Mesodermal cell (in vitro differentiated cells): ENCODE measurements around the gene SND1.

ENCODE experiments used
- H3K27ac ChIP-seq: 2 replicates; pipeline ENCODE4 v1.7.0; 2013; ENCODE audit warnings: mild to moderate bottlenecking, low read depth, low read length, moderate library complexity; ENCODE audit not compliant: severe bottlenecking
- H3K36me3 ChIP-seq: 2 replicates; pipeline ENCODE4 v1.7.1; 2013; ENCODE audit warnings: mild to moderate bottlenecking, low read length, moderate library complexity; ENCODE audit not compliant: control insufficient read depth, insufficient read depth
- H3K4me1 ChIP-seq: one replicate; pipeline ENCODE4 v1.7.1; 2013; ENCODE audit warnings: mild to moderate bottlenecking, low read length; ENCODE audit not compliant: insufficient read depth, control insufficient read depth, poor library complexity, severe bottlenecking
- H3K4me3 ChIP-seq: 2 replicates; pipeline ENCODE4 v1.7.0; 2013; ENCODE audit warnings: low read length, control low read depth, mild to moderate bottlenecking; ENCODE audit not compliant: insufficient read depth, poor library complexity, severe bottlenecking; ENCODE audit errors: extremely low read depth
- H3K9me3 ChIP-seq: 2 replicates; pipeline ENCODE4 v1.7.1; 2013; ENCODE audit warnings: mild to moderate bottlenecking, low read length, moderate library complexity; ENCODE audit not compliant: control insufficient read depth
- WGBS, 2 experiments: methylation state at CpG; one replicate each; pipeline ENCODE4 v1.1.5; 2013; ENCODE audit warnings: missing lambda C conversion rate in 2 of 2; ENCODE audit not compliant: insufficient coverage in 2 of 2; 5-methylcytosine and 5-hydroxymethylcytosine counted together

The SND1 gene

GRCh38 chr7:128115336-128115820, 463.4 kb downstream of the SND1 start:
- Histone ChIP-seq H3K27ac (peak overlapping the region; percentile 64), H3K9me3 (peaks cover 5% of the 10 kb centered on the region), H3K4me3 (no peak overlapping the region), H3K4me1 (peaks cover 15% of the 10 kb centered on the region), H3K36me3 (no peaks in the 10 kb centered on the region)
- WGBS, 2 experiments: 79 to 94% methylated on average over 5 to 7 of the region's 10 CpGs

DNA sequence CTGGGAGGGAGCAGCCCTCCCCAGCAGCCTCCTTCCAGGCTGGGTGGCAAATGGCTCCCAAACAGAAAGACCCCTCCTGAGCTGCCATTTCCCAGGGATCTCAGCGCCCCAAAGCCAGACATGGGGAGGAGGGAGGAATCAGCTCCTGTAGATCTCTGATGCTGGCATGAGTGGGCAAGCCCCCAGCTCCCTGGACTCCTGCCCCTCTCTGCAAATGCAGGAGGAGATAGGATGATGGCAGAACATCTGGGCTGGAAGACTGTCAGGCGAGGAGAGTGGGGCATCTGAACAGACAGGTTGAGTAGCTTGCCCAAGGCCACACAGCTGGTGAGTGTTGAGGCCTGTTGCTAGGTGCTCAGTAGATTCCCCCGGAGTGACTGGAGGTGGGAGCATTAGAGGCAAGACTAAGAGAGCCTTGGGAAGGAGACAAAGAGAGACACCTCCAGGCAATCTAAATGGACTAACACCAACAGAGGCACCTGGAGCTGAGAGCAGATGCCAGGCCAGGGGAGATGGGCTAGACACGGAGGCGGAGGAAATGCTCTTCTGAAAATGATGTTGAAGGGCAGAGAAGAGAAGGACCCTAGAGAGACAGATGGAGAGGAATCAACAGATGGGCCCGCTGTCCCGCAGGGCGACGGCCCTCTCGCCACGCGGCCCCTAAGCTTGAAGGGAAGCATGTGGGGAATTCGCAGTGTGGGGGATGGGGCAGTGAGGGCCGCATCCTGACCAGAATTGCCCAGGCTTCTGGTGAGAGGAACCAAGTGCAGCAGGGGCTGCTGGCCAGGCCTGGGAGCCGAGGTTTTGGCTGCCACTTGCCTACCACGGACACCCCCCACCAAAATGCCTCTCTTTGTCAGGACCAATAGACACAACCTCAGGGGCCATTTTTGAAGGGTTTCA, 464.1 kb downstream of the SND1 start:
- Histone ChIP-seq H3K27ac (no peak overlapping the region), H3K4me3 (no peak overlapping the region), H3K4me1 (peaks cover 15% of the 10 kb centered on the region), H3K36me3 (no peaks in the 10 kb centered on the region), H3K9me3 (peaks cover 5% of the 10 kb centered on the region)
- 76 to 78% methylated on average over 12 to 15 of the region's 16 CpGs for whole genome bisulfite sequencing, 2 experiments

DNA sequence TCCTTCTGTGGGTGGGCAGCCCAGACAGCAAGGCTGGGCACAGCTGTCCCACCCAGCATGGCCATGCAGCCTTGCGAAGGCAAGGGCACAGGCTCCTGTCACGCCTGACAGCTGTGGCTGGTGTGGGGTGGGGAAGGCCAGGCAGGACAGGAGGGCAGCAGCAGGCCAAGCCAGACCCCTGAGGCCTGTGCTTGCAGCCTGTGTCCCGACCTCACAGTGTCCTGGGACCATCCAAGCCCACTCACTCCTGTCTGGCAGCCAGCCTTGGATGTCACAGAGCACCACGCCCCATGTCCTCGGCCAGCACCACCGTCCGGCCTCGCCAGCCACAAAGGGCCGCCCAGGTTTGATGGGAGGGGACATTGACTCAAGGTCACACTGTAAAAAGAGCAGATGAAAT, 464.7 kb downstream of the SND1 start:
- Histone ChIP-seq H3K4me3 (no peak overlapping the region), H3K9me3 (peaks cover 5% of the 10 kb centered on the region), H3K36me3 (no peaks in the 10 kb centered on the region), H3K4me1 (peaks cover 15% of the 10 kb centered on the region), H3K27ac (no peak overlapping the region)
- 93 to 94% methylated on average over 8 to 9 of the region's 9 CpGs for WGBS, 2 experiments

DNA sequence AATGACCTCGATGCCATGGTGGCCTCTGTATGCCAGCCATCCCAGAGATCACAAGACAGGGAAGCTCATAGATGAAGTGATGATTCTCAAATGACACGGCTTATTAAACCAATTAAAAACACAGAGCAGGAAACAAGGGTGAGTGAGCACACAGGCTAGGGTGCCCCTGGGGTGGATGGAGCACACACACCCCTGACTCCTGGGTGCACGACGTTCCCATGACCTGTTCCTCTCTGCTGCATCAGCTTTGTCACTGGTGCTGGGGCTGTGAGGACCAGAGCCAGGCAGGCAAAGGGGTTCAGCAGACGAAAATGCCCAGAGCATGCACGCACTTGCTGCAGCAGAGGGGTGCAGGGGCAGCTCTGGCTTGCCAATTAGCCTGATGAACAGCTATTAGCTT, 465.7 kb downstream of the SND1 start:
- Histone ChIP-seq H3K4me1 (peaks cover 15% of the 10 kb centered on the region), H3K27ac (no peak overlapping the region), H3K9me3 (peaks cover 5% of the 10 kb centered on the region), H3K4me3 (no peak overlapping the region), H3K36me3 (no peaks in the 10 kb centered on the region)
- WGBS, 2 experiments: 91 to 99% methylated on average over 5 to 6 of the region's 6 CpGs

- peaks cover 5% of the 10 kb centered on the region for H3K9me3 ChIP-seq
- H3K27ac ChIP-seq: no peak overlapping the region
- H3K4me3 ChIP-seq: no peak overlapping the region
- H3K36me3 ChIP-seq: no peaks in the 10 kb centered on the region
- peaks cover 15% of the 10 kb centered on the region for H3K4me1 ChIP-seq
- 82 to 98% methylated on average over 3 to 4 of the region's 5 CpGs for WGBS, 2 experiments
Measured at GRCh38 chr7:128119036-128119435, 467.0 kb downstream of the SND1 start.

DNA sequence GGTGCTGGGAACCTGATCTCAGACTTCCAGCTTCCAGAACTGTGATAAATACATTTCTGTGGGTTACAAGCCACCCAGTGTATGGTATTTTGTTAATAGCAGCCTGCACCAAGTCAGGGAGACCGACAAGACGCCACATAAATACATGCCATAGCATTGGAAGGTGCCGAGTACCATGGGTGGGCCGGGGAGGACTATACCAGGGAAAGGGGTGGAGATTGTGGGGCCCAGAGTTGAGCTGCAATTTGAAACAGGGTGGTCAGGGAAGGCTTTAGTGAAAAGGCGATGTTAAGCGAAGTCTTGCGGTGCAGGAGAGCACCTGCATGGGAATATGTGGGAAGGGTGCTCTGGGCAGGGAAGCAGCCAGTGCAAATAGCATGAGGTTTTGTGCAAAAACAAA, 468.1 kb downstream of the SND1 start:
- peaks cover 11% of the 10 kb centered on the region for H3K4me1 ChIP-seq
- no peaks in the 10 kb centered on the region for H3K9me3 ChIP-seq
- H3K4me3 ChIP-seq: no peak overlapping the region
- H3K27ac ChIP-seq: no peak overlapping the region
- 93 to 96% methylated on average over 4 to 7 of the region's 7 CpGs for WGBS, 2 experiments
- H3K36me3 ChIP-seq: no peaks in the 10 kb centered on the region

- WGBS, 2 experiments: 84 to 92% methylated on average over 5 of the region's 7 CpGs
- Histone ChIP-seq H3K27ac (no peak overlapping the region), H3K4me1 (peaks cover 2% of the 10 kb centered on the region), H3K36me3 (no peaks in the 10 kb centered on the region), H3K4me3 (no peak overlapping the region), H3K9me3 (no peaks in the 10 kb centered on the region)
Measured at GRCh38 chr7:128120976-128121490, 469.0 kb downstream of the SND1 start.

GRCh38 chr7:128121711-128122530, 469.9 kb downstream of the SND1 start:
- no peaks in the 10 kb centered on the region for H3K4me1 ChIP-seq
- no peaks in the 10 kb centered on the region for H3K9me3 ChIP-seq
- H3K27ac ChIP-seq: no peak overlapping the region
- H3K4me3 ChIP-seq: no peak overlapping the region
- 86 to 88% methylated on average over 10 to 16 of the region's 21 CpGs for WGBS, 2 experiments
- no peaks in the 10 kb centered on the region for H3K36me3 ChIP-seq

DNA sequence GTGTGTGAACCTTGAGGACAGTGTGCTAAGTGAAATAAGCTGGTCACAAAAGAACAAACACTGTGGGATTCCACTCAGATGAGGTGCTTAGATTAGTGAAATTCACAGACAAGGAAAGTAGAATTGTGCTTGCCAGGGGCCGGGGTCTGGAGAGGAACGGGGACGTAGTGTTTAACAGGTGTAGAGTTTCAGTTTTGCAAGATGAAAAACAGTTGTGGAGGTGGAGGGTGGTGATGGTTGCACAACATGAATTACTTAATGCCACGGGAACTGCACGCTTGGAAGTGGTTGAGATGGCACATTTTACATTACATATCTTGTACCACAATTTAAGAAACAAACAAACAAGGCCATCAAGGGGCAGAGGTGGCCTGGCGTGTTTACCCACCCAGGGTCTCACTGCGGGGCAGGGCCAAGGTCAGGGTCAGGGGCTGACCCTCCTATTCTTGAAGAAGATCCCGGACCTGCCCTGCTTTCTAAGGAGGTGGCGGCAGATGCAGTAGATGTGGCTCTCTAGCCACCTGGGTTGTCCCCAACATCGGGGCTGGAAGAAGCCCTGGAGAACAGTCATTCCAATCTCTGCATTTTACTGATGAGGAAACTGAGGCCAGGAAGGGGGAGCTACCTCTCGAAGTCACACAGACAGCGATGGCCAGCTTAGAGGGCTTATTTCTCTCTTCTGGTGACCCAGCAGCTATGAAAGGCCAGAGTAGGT, 470.7 kb downstream of the SND1 start:
- Histone ChIP-seq H3K4me3 (no peak overlapping the region), H3K27ac (no peak overlapping the region), H3K36me3 (no peaks in the 10 kb centered on the region), H3K9me3 (no peaks in the 10 kb centered on the region), H3K4me1 (no peaks in the 10 kb centered on the region)
- 90 to 92% methylated on average over 11 to 12 of the region's 12 CpGs for WGBS, 2 experiments
